PC-3 (cell line): ENCODE results near the gene DENND2D. TPM values are rescaled to one million over a fixed set of nuclear protein-coding genes. Genes with fewer than 3 reads are reported as not detected.

Source experiments
- ATAC-seq: fragments of 200-7000 bp; cut with Tn5 transposase; 2 replicates; pipeline ENCODE4 v1.9.1; 2020; ENCODE audit warnings: mild to moderate bottlenecking, moderate library complexity
- BruUV-seq: library from RNA; stranded (reverse); fragments of 400-500 nt; replicated peaks from 2 replicates; lab custom pipeline; 2021; lab: Mats Ljungman, UMichigan
- CTCF ChIA-PET: fragments of 300-600 bp; sonication (Branson Sonifier 250); formaldehyde crosslinking; loops from one replicate; lab custom pipeline; 2022; ENCODE audit warnings: antibody characterized with exemption; lab: Charles Lee
- POLR2A ChIA-PET: fragments of 300-600 bp; sonication (Branson Sonifier 250); formaldehyde crosslinking; loops from one replicate; lab custom pipeline; 2022; ENCODE audit warnings: antibody characterized with exemption; ENCODE audit not compliant: unreplicated experiment; lab: Charles Lee
- DNase-seq: peaks from one replicate; pipeline ENCODE4 v3.0.0-alpha.2; 2015
- H2AFZ ChIP-seq: fragments of 300-600 bp; sonication (generic); 2 replicates; pipeline ENCODE4 v1.6.0; 2016; ENCODE audit warnings: antibody characterized with exemption, low read length
- H3F3A ChIP-seq: fragments of 300-600 bp; sonication (generic); one replicate; pipeline ENCODE4 v1.6.0; 2017; ENCODE audit warnings: antibody characterized with exemption, low read length, control low read depth, mild to moderate bottlenecking; ENCODE audit not compliant: unreplicated experiment
- H3K27ac ChIP-seq: fragments of 300-600 bp; sonication (generic); 2 replicates; pipeline ENCODE4 v1.5.1; 2016; ENCODE audit warnings: mild to moderate bottlenecking, low read length
- H3K27me3 ChIP-seq: fragments of 300-600 bp; sonication (generic); 2 replicates; pipeline ENCODE4 v1.6.1; 2016; ENCODE audit warnings: low read length, mixed read lengths
- H3K36me3 ChIP-seq: fragments of 300-600 bp; sonication (generic); 2 replicates; pipeline ENCODE4 v1.6.1; 2016; ENCODE audit warnings: low read depth, mixed run types, low read length, mixed read lengths
- H3K4me1 ChIP-seq: fragments of 300-600 bp; sonication (generic); 2 replicates; pipeline ENCODE4 v1.5.1; 2016; ENCODE audit warnings: low read length; ENCODE audit not compliant: insufficient read depth
- H3K4me2 ChIP-seq: fragments of 300-600 bp; sonication (generic); 2 replicates; pipeline ENCODE4 v1.6.0; 2016; ENCODE audit warnings: low read length
- H3K4me3 ChIP-seq: fragments of 300-600 bp; sonication (generic); 2 replicates; pipeline ENCODE4 v1.5.1; 2016; ENCODE audit warnings: mild to moderate bottlenecking, low read length, mixed read lengths
- H3K79me2 ChIP-seq: fragments of 300-600 bp; sonication (generic); 2 replicates; pipeline ENCODE4 v1.6.1; 2017; ENCODE audit warnings: low read length, mixed read lengths
- H3K9ac ChIP-seq: fragments of 300-600 bp; sonication (generic); 2 replicates; pipeline ENCODE4 v1.6.0; 2016; ENCODE audit warnings: mild to moderate bottlenecking, low read length
- H3K9me2 ChIP-seq: fragments of 300-600 bp; sonication (generic); replicated peaks from 2 replicates; pipeline ENCODE4 v1.6.1; 2016; ENCODE audit warnings: mixed run types, low read length, mixed read lengths
- H3K9me3 ChIP-seq: fragments of 300-600 bp; sonication (generic); 2 replicates; pipeline ENCODE4 v1.6.1; 2016; ENCODE audit warnings: low read length, mixed read lengths
- H4K20me1 ChIP-seq: fragments of 300-600 bp; sonication (generic); 2 replicates; pipeline ENCODE4 v1.6.1; 2016; ENCODE audit warnings: low read length, mixed read lengths
- CTCF ChIP-seq: fragments of 300-600 bp; sonication (generic); conservative IDR thresholded peaks from 2 replicates; pipeline ENCODE4 v1.5.1; 2017; ENCODE audit warnings: antibody characterized with exemption, low read depth, mild to moderate bottlenecking, low read length
- EZH2 ChIP-seq: fragments of 300-600 bp; sonication (generic); IDR thresholded peaks from one replicate; pipeline ENCODE4 v1.6.1; 2017; ENCODE audit warnings: antibody characterized with exemption, mild to moderate bottlenecking, low read length; ENCODE audit not compliant: unreplicated experiment
- EZH2phosphoT487 ChIP-seq: fragments of 300-600 bp; sonication (generic); IDR thresholded peaks from 2 replicates; pipeline ENCODE4 v1.6.1; 2018; ENCODE audit warnings: mild to moderate bottlenecking, antibody characterized with exemption, low read length, borderline replicate concordance
- intact Hi-C: fragments of 100-400 bp; cut with micrococcal nuclease; formaldehyde crosslinking; loops from 2 replicates; pipeline ENCODE4 v1.9.0; 2023
- total RNA-seq: library from RNA; depleted of rRNA; stranded (reverse); fragments of >200 nt; gene quantifications from 2 replicates; pipeline ENCODE4 v1.2.3, GENCODE V29; 2014

DENND2D gene
- total RNA-seq, 1 experiment from 2014 or later, result 4.0 TPM

DNA sequence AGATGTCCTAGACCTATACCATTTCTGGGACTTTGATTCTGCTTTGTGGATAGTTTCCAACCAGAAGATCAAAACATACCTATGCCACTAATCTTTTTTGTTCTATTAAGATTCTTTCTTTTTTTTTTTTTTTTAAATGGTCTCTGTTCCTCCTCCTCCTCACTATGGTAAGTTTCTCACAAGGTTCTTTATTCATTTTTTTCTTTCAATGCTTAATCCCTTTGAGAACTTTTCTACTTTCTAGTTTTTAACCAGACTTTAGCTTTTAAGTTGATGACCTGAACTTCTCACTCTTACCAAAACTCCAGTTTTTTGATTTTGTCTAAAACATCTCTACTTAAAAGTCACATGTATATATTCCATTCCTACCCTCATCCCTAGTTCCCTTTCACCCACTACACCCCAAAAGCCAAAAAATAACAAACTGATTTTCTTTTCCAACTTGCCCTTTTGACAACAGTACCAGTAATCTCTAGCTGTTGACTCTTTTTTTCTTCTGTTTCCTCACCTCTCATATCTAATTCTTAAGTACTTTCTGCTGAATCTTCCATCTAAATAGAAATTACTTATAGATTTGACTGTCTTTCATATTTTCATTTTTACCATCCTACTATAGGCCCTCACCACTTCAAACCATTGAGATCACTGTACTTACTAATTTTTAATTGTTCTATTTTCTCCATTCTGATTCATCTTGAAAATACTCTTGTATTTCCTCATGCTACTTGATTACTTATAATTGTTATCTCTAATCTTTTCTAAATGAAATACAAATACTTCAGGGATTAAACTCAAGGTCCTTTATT lies 54.3 kb downstream of the DENND2D start:
- H2AFZ ChIP-seq, result no peak overlapping the region

DNA sequence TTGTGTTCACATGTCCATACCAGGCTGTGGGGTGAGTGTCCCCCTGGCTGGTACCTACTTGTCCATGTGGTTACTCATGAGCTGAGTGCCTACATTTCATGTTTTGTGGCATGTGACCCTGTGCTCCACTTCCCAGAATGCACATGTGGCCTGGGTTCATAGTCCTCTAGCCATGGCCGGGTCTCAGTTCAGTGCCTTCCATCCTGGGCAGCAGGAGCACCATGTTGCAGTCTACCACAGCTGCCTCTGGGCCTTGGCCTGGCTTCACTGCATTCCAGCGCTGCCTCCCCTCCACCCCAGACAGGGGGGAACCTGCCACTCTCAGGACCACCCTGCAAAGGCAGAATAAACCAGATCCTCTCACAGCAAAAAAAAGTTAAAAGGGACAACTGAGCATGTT lies 54.9 kb downstream of the DENND2D start:
- H3K9me3 ChIP-seq, result no peaks in the 10 kb centered on the region
- no peak for TF ChIP-seq EZH2phosphoT487
- TF ChIP-seq CTCF, result no peak
- no peak for TF ChIP-seq EZH2
- peaks cover 78% of the 10 kb centered on the region for H3K79me2 ChIP-seq
- ATAC-seq (no peak), DNase-seq (no peak)
- H3F3A ChIP-seq, result no peaks in the 10 kb centered on the region
- no TSS peak for BruUV-seq
- POLR2A ChIA-PET, result no interaction called here
- peaks cover 24% of the 10 kb centered on the region for H3K36me3 ChIP-seq
- H3K27me3 ChIP-seq, result no peaks in the 10 kb centered on the region
- peaks cover 15% of the 10 kb centered on the region; the same call in 1 of the 2 replicates for H3K4me1 ChIP-seq
- CTCF ChIA-PET, result no interaction called here
- intact Hi-C loops, result no loop called here
- H3K9ac ChIP-seq, result no peak overlapping the region
- H3K9me2 ChIP-seq, result no peaks in the 10 kb centered on the region
- no peak overlapping the region for H2AFZ ChIP-seq
- H4K20me1 ChIP-seq, result 0 out of 2 replicates have a peak, but pooled peaks cover 4% of the 10 kb centered on the region
- no peak overlapping the region for H3K27ac ChIP-seq
- no peak overlapping the region for H3K4me3 ChIP-seq
- no peak overlapping the region for H3K4me2 ChIP-seq

More for the DNA sequence above, 54.3 kb downstream of the DENND2D start:
- Histone ChIP-seq H3K27ac (no peak overlapping the region), H3K79me2 (peaks cover 72% of the 10 kb centered on the region), H3F3A (no peaks in the 10 kb centered on the region), H3K4me3 (no peak overlapping the region), H3K4me2 (no peak overlapping the region), H3K36me3 (peaks cover 24% of the 10 kb centered on the region), H3K27me3 (no peaks in the 10 kb centered on the region), H3K9ac (no peak overlapping the region), H3K9me3 (no peaks in the 10 kb centered on the region), H3K9me2 (no peaks in the 10 kb centered on the region), H4K20me1 (0 out of 2 replicates have a peak, but pooled peaks cover 4% of the 10 kb centered on the region), H3K4me1 (peaks cover 12% of the 10 kb centered on the region; the same call in 1 of the 2 replicates)
- ChIA-PET CTCF (no interaction called here), POLR2A (no interaction called here)
- DNase-seq (no peak), ATAC-seq (no peak)
- no TSS peak for BruUV-seq
- no peak for TF ChIP-seq CTCF
- no peak for TF ChIP-seq EZH2phosphoT487
- no peak for TF ChIP-seq EZH2
- intact Hi-C loops, result no loop called here
